ENCODE results near the gene EML4. TPM values are rescaled to one million over a fixed set of nuclear protein-coding genes. Genes with fewer than 3 reads are reported as not detected.

The EML4 gene
- total RNA-seq, 3 donors from 2014 or later = 47.9 to 88.3 (median 66.3) TPM

DNA sequence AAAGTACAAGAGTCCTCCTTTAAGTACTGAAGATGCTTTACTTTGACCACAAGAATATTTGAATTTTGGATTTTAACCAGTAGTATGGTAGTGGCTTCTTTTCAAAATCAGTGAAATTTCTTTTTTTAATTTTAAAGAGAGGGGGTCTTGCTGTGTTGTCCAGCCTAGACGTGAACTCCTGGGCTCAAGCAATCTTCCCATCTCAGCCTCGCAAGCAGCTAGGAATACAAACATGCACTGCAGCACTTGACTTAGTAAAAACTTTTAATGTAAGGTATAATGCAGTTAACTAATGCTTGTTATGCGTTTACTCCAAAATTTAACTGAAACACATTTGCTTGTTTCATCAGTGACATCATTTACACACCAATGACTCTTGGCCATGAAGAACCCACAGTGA is 49.6 kb downstream of the EML4 start:
- H3K4me3 ChIP-seq = no peak overlapping the region
- intact Hi-C loops (cut with DNase I, micrococcal nuclease) = no loop called here
- H3K9me3 ChIP-seq = no peaks in the 10 kb centered on the region
- no peaks in the 10 kb centered on the region for H3K36me3 ChIP-seq (ENCODE audit: low read depth)
- H3K4me1 ChIP-seq (ENCODE audit: low read depth) = peaks cover 22% of the 10 kb centered on the region
- ATAC-seq = no peak
- TF ChIP-seq, protein P1, sequence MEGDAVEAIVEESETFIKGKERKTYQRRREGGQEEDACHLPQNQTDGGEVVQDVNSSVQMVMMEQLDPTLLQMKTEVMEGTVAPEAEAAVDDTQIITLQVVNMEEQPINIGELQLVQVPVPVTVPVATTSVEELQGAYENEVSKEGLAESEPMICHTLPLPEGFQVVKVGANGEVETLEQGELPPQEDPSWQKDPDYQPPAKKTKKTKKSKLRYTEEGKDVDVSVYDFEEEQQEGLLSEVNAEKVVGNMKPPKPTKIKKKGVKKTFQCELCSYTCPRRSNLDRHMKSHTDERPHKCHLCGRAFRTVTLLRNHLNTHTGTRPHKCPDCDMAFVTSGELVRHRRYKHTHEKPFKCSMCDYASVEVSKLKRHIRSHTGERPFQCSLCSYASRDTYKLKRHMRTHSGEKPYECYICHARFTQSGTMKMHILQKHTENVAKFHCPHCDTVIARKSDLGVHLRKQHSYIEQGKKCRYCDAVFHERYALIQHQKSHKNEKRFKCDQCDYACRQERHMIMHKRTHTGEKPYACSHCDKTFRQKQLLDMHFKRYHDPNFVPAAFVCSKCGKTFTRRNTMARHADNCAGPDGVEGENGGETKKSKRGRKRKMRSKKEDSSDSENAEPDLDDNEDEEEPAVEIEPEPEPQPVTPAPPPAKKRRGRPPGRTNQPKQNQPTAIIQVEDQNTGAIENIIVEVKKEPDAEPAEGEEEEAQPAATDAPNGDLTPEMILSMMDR (IDR thresholded peaks at IDR 0.05) = no peak
- no peak for DNase-seq

DNA sequence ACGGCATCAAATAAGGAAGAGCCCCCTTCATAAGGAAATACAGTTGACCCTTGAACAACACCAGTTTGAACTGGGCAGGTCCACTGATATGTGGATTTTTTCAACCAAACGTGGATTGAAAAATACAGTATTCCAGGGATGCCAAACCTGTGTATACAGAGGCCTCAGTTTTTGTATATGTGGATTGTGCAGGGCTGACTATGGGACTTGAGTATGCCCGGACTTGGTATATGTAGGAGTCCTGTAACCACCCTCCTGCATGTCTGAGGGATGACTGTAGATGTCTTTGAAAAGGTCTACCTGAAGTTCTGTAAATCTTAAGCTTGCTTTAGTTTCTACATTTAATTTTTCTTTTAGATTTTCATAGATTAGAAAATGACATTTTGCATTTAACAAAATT is 50.0 kb downstream of the EML4 start:
- TF ChIP-seq, protein P1 (IDR thresholded peaks at IDR 0.05) = no peak
- ATAC-seq (no peak), DNase-seq (no peak)
- Histone ChIP-seq H3K9me3 (no peaks in the 10 kb centered on the region), H3K36me3 (ENCODE audit: low read depth) (no peaks in the 10 kb centered on the region), H3K4me3 (no peak overlapping the region), H3K4me1 (ENCODE audit: low read depth) (peaks cover 27% of the 10 kb centered on the region)
- intact Hi-C loops (cut with DNase I, micrococcal nuclease) = no loop called here

DNA sequence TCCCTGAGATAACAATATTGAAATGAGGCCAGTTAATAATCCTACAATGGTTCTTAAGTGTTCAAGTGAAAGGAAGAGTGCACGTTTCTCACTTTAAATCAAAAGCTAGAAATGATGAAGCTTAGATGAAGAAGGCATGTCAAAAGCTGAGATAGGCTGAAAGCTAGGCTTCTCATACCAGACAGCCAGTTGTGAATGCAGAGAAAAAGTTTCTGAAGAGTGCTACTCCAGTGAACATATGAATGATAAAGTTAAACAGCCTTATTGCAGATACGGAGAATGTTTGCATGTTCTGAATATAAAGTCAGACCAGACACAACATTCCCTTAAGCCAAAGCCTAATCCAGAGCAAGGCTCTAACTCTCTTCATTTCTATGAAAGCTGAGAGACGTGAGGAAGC is 51.4 kb downstream of the EML4 start:
- TF ChIP-seq, protein P1 (IDR thresholded peaks at IDR 0.05) = no peak
- no peak for ATAC-seq
- H3K36me3 ChIP-seq (ENCODE audit: low read depth) = no peaks in the 10 kb centered on the region
- intact Hi-C loops (cut with DNase I, micrococcal nuclease) = no loop called here
- no peaks in the 10 kb centered on the region for H3K9me3 ChIP-seq
- H3K4me3 ChIP-seq = no peak overlapping the region
- no peak for DNase-seq
- peaks cover 33% of the 10 kb centered on the region for H3K4me1 ChIP-seq (ENCODE audit: low read depth)

DNA sequence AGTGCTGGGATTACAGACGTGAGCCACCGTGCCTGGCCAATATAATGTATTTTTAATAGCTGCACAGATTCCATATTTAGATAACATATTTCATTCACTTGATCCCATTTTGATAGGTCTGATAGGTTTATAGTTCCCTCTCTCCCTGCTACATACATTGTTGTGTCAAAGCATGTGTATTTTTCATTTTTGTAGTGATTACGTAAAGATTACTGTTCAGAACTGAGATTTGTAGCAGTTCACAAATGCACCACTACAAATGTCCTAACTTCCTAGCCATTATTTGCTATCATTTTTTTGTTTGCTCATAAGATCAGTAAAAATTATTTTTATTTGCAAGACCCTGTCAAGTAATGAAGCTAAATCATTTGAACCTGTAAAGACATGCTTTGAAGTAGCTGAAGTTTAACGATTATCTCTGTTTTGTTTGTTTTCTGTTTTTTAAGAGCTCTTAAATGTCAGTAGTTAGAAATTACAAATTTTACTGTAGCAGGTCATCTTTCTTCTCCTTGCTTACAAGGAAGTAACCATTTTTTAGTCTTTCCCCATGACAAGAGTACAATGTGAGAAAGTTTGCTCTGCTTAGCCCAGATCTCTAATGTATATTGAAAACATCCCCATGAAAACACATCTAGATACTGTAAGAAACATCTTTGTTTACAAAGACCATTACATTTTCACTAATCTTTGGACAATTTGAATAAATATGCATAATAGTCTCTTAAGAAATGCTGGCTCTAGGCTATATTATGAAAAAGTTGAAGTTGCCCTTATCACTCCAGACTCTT is 54.1 kb downstream of the EML4 start:
- no peak overlapping the region for H3K4me3 ChIP-seq
- TF ChIP-seq, protein P1 (IDR thresholded peaks at IDR 0.05) = no peak
- ATAC-seq (no peak), DNase-seq (no peak)
- no peaks in the 10 kb centered on the region for H3K36me3 ChIP-seq (ENCODE audit: low read depth)
- no peaks in the 10 kb centered on the region for H3K9me3 ChIP-seq
- H3K4me1 ChIP-seq (ENCODE audit: low read depth) = peaks cover 22% of the 10 kb centered on the region
- intact Hi-C loops (cut with DNase I, micrococcal nuclease) = no loop called here

DNA sequence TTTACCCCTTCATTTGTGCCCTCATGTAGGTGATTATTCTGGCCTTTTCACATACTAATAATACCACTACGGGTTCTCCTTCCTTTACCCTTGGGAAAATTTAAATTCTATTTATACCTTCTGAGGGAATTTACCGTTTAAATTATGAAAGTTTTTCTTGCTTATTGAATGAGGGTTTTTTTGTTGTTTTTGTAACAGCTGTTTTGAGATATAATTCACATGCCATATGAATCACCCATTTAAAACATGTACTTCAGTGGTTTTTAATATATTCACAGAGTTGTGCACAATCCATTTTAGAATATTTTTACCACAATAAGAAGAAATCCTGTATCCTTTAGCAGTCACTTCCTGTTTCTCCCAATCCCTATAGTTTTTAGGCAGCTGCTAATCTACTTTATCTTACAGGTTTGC is 54.7 kb downstream of the EML4 start:
- TF ChIP-seq, protein P1 (IDR thresholded peaks at IDR 0.05) = no peak
- no peak for DNase-seq

More for the DNA sequence above, 54.7 kb downstream of the EML4 start:
- Histone ChIP-seq H3K4me3 (no peak overlapping the region), H3K36me3 (ENCODE audit: low read depth) (no peaks in the 10 kb centered on the region), H3K4me1 (ENCODE audit: low read depth) (peaks cover 22% of the 10 kb centered on the region), H3K9me3 (no peaks in the 10 kb centered on the region)
- ATAC-seq = no peak
- intact Hi-C loops (cut with DNase I, micrococcal nuclease) = no loop called here
